Pancreas (tissue), 10 donors: ENCODE results near the gene CEP63. TPM values are rescaled to one million over a fixed set of nuclear protein-coding genes. Genes with fewer than 3 reads are reported as not detected.
A peak's percentile ranks its signal among the peaks of the same experiment; 100 is the strongest.

Source experiments
- ATAC-seq, 4 donors: fragments of 200-7000 bp; cut with Tn5 transposase; one replicate each; pipeline versions ENCODE4 v1.8.0 to v1.9.1; 2020; ENCODE audit warnings: mild to moderate bottlenecking in 4 of 4, moderate library complexity in 4 of 4
- DNase-seq, 6 donors: peaks; one replicate each; pipeline ENCODE4 v3.0.0-alpha.2; 2020
- FAIRE-seq: peaks from 2 replicates; lab custom pipeline; 2012; peaks lifted over from hg19 to GRCh38; lab: Jason Lieb, UNC
- H3K27ac ChIP-seq, 4 donors: fragments of 200-600 bp; sonication (generic); 1 replicate in 3 of 4; 2 replicates in 1 of 4; pipeline versions ENCODE4 v1.5.0 to v1.8.0; 2020
- H3K27me3 ChIP-seq, 4 donors: fragments of 200-600 bp; one replicate each; pipeline ENCODE4 v1.8.0; 2021
- H3K36me3 ChIP-seq, 3 donors: fragments of 200-600 bp; sonication (generic) in 1 of 3; one replicate each; pipeline versions ENCODE4 v1.5.0 to v1.8.0; 2020 to 2021
- H3K4me1 ChIP-seq, 3 donors: fragments of 200-600 bp; one replicate each; pipeline ENCODE4 v1.8.0; 2021
- H3K4me3 ChIP-seq, 4 donors: fragments of 200-600 bp; sonication (generic) in 2 of 4; one replicate each; pipeline versions ENCODE4 v1.5.0 to v1.8.0; 2020 to 2021
- H3K9me3 ChIP-seq, 4 donors: fragments of 200-600 bp; one replicate each; pipeline ENCODE4 v1.8.0; 2021
- CTCF ChIP-seq, 4 donors: fragments of 200-600 bp; sonication (generic) in 3 of 4; IDR thresholded peaks; one replicate each; pipeline versions ENCODE4 v1.5.0 to v1.8.0; 2021; ENCODE audit warnings: antibody characterized with exemption in 4 of 4
- WGBS, 2 donors: extraction: QIAGEN DNeasy Blood & Tissue Kit; methylation state at CpG; one replicate each; pipeline ENCODE4 v1.1.7; 2013; 5-methylcytosine and 5-hydroxymethylcytosine counted together
- intact Hi-C, 3 donors: fragments of 100-400 bp; cut with DNase I; formaldehyde crosslinking; loops; one replicate each; pipeline versions ENCODE4 v1.11.1 to v1.14.2; 2022
- polyA plus RNA-seq, 2 donors: library from polyadenylated mRNA; stranded (reverse); fragments of 200-250 nt; gene quantifications; one replicate each; pipeline ENCODE4 v1.2.3, GENCODE V29; 2013
- total RNA-seq, 6 donors: library from RNA; stranded (reverse); fragmentation: NEBNext Ultra II Directional in 4 of 6; extraction: Animal tissue kit (Norgen Biotek cat#: 25700) in 4 of 6; gene quantifications; one replicate each; pipeline versions ENCODE4 v1.2.1 to v1.2.4, GENCODE V29; 2021 to 2023
- donor health status: healthy with polysubstance abuse.
- donor health status: DM: no; HTN: no; CAD: no; lungs with moderate emphysema.
- donor health status: DM: no; HTN: no; CAD: no.
- donor health status: control.
- donor health status: control.
- donor health status: Bipolar disorder and iron deficiency.
- donor health status: DM: yes; HTN: yes; CAD: no.
- donor health status: DM: no; HTN: no; CAD: no.
- donor health status: DM: no; HTN: no; CAD: no.
- donor health status: DM: yes; HTN: yes; CAD: no.

CEP63 gene
- total and polyA plus RNA-seq, 8 donors, result 8.9 to 17.2 (median 11.4) TPM

- 75 to 80% methylated on average over 6 of the region's 6 CpGs for WGBS, 2 donors
- no peak overlapping the region for H3K27ac ChIP-seq
- TF ChIP-seq CTCF (IDR thresholded peaks at IDR 0.05), result no peak
- DNase-seq, result peak in 1 of 6 donors; percentile 8
- H3K4me1 ChIP-seq, result no peaks in the 10 kb centered on the region
- no peaks in the 10 kb centered on the region for H3K27me3 ChIP-seq
- H3K36me3 ChIP-seq, result no peaks in the 10 kb centered on the region
- intact Hi-C loops, result loop anchor here in 1 of 3 donors (10.0 kb wide), 1 partner anchor 1289 kb away; no protein-coding TSS in a partner anchor
- FAIRE-seq, result no peak
- no peaks in the 10 kb centered on the region for H3K9me3 ChIP-seq
- H3K4me3 ChIP-seq, result no peak overlapping the region
- no peak for ATAC-seq
Measured at GRCh38 chr3:134605556-134605955, 119.7 kb downstream of the CEP63 start.

GRCh38 chr3:134606033-134607025 lies 120.5 kb downstream of the CEP63 start:
- Histone ChIP-seq H3K4me1 (no peaks in the 10 kb centered on the region), H3K36me3 (no peaks in the 10 kb centered on the region), H3K4me3 (no peak overlapping the region), H3K9me3 (no peaks in the 10 kb centered on the region), H3K27ac (no peak overlapping the region), H3K27me3 (no peaks in the 10 kb centered on the region)
- FAIRE-seq (no peak), ATAC-seq (no peak), DNase-seq (peak in 1 of 6 donors; percentile 8)
- intact Hi-C loops, result loop anchor here in 1 of 3 donors (10.0 kb wide), 1 partner anchor 1288 kb away; no protein-coding TSS in a partner anchor
- no peak for TF ChIP-seq CTCF (IDR thresholded peaks at IDR 0.05)
- 51% methylated on average over 12 of the region's 12 CpGs for WGBS, 2 donors

GRCh38 chr3:134607054-134608022 lies 121.5 kb downstream of the CEP63 start:
- H3K27ac ChIP-seq, result no peak overlapping the region
- no peak for TF ChIP-seq CTCF (IDR thresholded peaks at IDR 0.05)
- FAIRE-seq, result no peak
- no peaks in the 10 kb centered on the region for H3K27me3 ChIP-seq
- 75% methylated on average over 13 of the region's 13 CpGs for WGBS, 2 donors
- intact Hi-C loops, result loop anchor here in 1 of 3 donors (10.0 kb wide), 1 partner anchor 1287 kb away; no protein-coding TSS in a partner anchor
- DNase-seq, result peak in 1 of 6 donors; percentile 7
- no peak overlapping the region for H3K4me3 ChIP-seq
- no peaks in the 10 kb centered on the region for H3K9me3 ChIP-seq
- H3K4me1 ChIP-seq, result no peaks in the 10 kb centered on the region
- no peak for ATAC-seq
- no peaks in the 10 kb centered on the region for H3K36me3 ChIP-seq

GRCh38 chr3:134608023-134608770 lies 122.3 kb downstream of the CEP63 start:
- ATAC-seq (no peak), FAIRE-seq (no peak), DNase-seq (peak in 1 of 6 donors; percentile 13)
- Histone ChIP-seq H3K27me3 (no peaks in the 10 kb centered on the region), H3K27ac (no peak overlapping the region), H3K36me3 (no peaks in the 10 kb centered on the region), H3K4me3 (no peak overlapping the region), H3K9me3 (no peaks in the 10 kb centered on the region), H3K4me1 (no peaks in the 10 kb centered on the region)
- intact Hi-C loops, result loop anchor here in 1 of 3 donors (10.0 kb wide), 1 partner anchor 1287 kb away; no protein-coding TSS in a partner anchor
- TF ChIP-seq CTCF (IDR thresholded peaks at IDR 0.05), result no peak
- 93 to 96% methylated on average over 6 of the region's 6 CpGs for WGBS, 2 donors
